ENCODE data around the gene TMEM272.

TMEM272 gene, protein sequence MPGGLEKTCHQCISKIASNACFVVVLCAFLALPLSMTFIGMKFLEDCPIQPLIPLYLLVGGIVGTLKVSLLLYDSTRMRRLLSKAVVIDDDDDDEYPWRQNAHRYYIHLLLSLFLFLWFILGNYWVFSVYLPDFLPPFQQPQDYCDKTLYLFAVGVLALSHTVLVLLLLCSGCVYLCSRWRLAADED

GRCh38 chr13:51844862-51845573 lies at the start of gene TMEM272:
TSS of gene TMEM272 (minus strand) at chr13:51845177. CDS start at chr13:51838530, 6,647 bp downstream.
- peak within 1 kb of the TSS in 1 of 2 donors; percentile 42 for H3K4me3 ChIP-seq (ENCODE audit: low read depth in 1 of 2, low read length in 2 of 2)
- no peak within 1 kb of the TSS for H3K27ac ChIP-seq (ENCODE audit: low read length)
- H3K36me3 ChIP-seq (ENCODE audit: control insufficient read depth in 1 of 2, insufficient read depth in 2 of 2, low read length in 2 of 2): no peaks in the 10 kb centered on the region
- H3K27me3 ChIP-seq (ENCODE audit: low read depth, low read length): no peaks in the 10 kb centered on the region
- no peaks in the 10 kb centered on the region for H3K9me3 ChIP-seq (ENCODE audit: control insufficient read depth in 1 of 2, low read length in 2 of 2)
- H3K4me1 ChIP-seq (ENCODE audit: control insufficient read depth in 1 of 2, insufficient read depth in 2 of 2, low read length in 2 of 2): peaks cover 0 to 4% of the 10 kb centered on the region in 2 donors

DNA sequence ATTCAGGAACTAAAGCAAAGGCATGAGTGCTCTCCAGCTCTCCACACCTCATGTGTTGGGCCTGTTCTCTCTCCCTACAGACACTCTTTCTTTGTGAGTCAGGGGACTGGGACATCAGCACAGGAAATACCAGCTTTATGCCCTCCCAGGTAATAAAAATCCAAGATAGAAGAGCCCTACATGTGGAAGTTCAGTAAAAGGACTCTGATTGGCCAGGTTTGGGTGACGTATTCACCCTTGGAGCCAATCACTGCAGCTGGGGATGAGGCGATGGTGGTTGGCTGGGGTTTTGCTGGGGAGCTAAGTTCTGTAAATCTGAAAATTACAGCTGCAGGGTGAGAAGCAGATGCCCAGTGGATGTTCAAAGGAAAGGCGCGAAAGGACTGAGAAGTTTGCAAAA lies 49.3 kb upstream of the TMEM272 start:
- H3K27me3 ChIP-seq (ENCODE audit: low read depth, low read length): no peaks in the 10 kb centered on the region
- H3K4me1 ChIP-seq (ENCODE audit: control insufficient read depth in 1 of 2, insufficient read depth in 2 of 2, low read length in 2 of 2): no peaks in the 10 kb centered on the region
- no peak overlapping the region for H3K4me3 ChIP-seq (ENCODE audit: low read depth in 1 of 2, low read length in 2 of 2)
- no peak overlapping the region for H3K27ac ChIP-seq (ENCODE audit: low read length)
- no peaks in the 10 kb centered on the region for H3K36me3 ChIP-seq (ENCODE audit: control insufficient read depth in 1 of 2, insufficient read depth in 2 of 2, low read length in 2 of 2)
- no peaks in the 10 kb centered on the region for H3K9me3 ChIP-seq (ENCODE audit: control insufficient read depth in 1 of 2, low read length in 2 of 2)

- Histone ChIP-seq H3K4me1 (ENCODE audit: control insufficient read depth in 1 of 2, insufficient read depth in 2 of 2, low read length in 2 of 2) (no peaks in the 10 kb centered on the region), H3K36me3 (ENCODE audit: control insufficient read depth in 1 of 2, insufficient read depth in 2 of 2, low read length in 2 of 2) (no peaks in the 10 kb centered on the region), H3K4me3 (ENCODE audit: low read depth in 1 of 2, low read length in 2 of 2) (no peak overlapping the region), H3K27me3 (ENCODE audit: low read depth, low read length) (no peaks in the 10 kb centered on the region), H3K27ac (ENCODE audit: low read length) (no peak overlapping the region), H3K9me3 (ENCODE audit: control insufficient read depth in 1 of 2, low read length in 2 of 2) (no peaks in the 10 kb centered on the region)
Observed at GRCh38 chr13:51892657-51893056, 47.7 kb upstream of the TMEM272 start.

- Histone ChIP-seq H3K4me3 (ENCODE audit: low read depth in 1 of 2, low read length in 2 of 2) (no peak overlapping the region), H3K4me1 (ENCODE audit: control insufficient read depth in 1 of 2, insufficient read depth in 2 of 2, low read length in 2 of 2) (no peaks in the 10 kb centered on the region), H3K36me3 (ENCODE audit: control insufficient read depth in 1 of 2, insufficient read depth in 2 of 2, low read length in 2 of 2) (no peaks in the 10 kb centered on the region), H3K27me3 (ENCODE audit: low read depth, low read length) (no peaks in the 10 kb centered on the region), H3K27ac (ENCODE audit: low read length) (no peak overlapping the region), H3K9me3 (ENCODE audit: control insufficient read depth in 1 of 2, low read length in 2 of 2) (no peaks in the 10 kb centered on the region)
Observed at GRCh38 chr13:51887468-51887867, 42.5 kb upstream of the TMEM272 start.

DNA sequence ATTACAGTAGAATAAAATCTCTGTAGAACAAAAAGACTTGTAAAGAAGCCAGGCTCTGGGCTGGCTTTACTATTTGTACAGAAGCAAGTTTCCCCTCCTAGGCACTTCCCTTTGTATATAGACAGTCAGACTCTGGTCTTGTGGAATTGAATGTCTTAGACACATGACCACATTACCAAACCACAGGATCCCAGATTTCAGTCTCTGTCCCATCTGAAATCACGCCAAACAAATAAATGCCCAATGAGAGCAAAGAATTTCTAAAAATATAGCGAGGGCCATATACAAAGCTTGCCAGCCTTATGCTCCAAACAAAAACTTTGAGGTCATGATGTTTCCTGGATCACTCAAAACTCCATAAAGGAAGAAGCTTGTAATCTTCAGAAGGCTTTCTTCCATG lies 40.7 kb upstream of the TMEM272 start:
- no peak overlapping the region for H3K4me3 ChIP-seq (ENCODE audit: low read depth in 1 of 2, low read length in 2 of 2)
- no peak overlapping the region for H3K27ac ChIP-seq (ENCODE audit: low read length)
- H3K36me3 ChIP-seq (ENCODE audit: control insufficient read depth in 1 of 2, insufficient read depth in 2 of 2, low read length in 2 of 2): no peaks in the 10 kb centered on the region
- H3K4me1 ChIP-seq (ENCODE audit: control insufficient read depth in 1 of 2, insufficient read depth in 2 of 2, low read length in 2 of 2): no peaks in the 10 kb centered on the region
- H3K9me3 ChIP-seq (ENCODE audit: control insufficient read depth in 1 of 2, low read length in 2 of 2): peaks cover 0 to 6% of the 10 kb centered on the region in 2 donors
- H3K27me3 ChIP-seq (ENCODE audit: low read depth, low read length): no peaks in the 10 kb centered on the region

DNA sequence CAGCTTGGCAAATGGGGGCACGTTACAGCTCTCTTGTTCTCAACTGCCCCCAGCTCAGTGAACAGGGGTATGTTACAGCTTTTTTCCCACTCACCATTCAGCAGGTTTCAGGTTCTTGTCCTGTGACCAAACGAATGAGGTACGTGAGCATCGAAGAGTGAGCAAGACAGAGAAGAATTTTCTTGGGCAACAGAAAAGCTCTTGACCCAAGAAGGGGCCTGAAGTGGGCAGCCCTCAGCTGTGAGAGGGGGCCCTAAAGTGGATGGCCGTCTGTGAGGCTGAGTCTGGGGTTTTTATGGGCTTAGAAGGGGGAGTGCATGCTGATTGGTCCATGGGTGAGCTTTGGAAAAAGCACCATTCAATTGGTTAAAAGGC lies 38.2 kb upstream of the TMEM272 start:
- Histone ChIP-seq H3K9me3 (ENCODE audit: control insufficient read depth in 1 of 2, low read length in 2 of 2) (peaks cover 0 to 6% of the 10 kb centered on the region in 2 donors), H3K4me1 (ENCODE audit: control insufficient read depth in 1 of 2, insufficient read depth in 2 of 2, low read length in 2 of 2) (no peaks in the 10 kb centered on the region), H3K4me3 (ENCODE audit: low read depth in 1 of 2, low read length in 2 of 2) (no peak overlapping the region), H3K27me3 (ENCODE audit: low read depth, low read length) (no peaks in the 10 kb centered on the region), H3K27ac (ENCODE audit: low read length) (no peak overlapping the region), H3K36me3 (ENCODE audit: control insufficient read depth in 1 of 2, insufficient read depth in 2 of 2, low read length in 2 of 2) (no peaks in the 10 kb centered on the region)

DNA sequence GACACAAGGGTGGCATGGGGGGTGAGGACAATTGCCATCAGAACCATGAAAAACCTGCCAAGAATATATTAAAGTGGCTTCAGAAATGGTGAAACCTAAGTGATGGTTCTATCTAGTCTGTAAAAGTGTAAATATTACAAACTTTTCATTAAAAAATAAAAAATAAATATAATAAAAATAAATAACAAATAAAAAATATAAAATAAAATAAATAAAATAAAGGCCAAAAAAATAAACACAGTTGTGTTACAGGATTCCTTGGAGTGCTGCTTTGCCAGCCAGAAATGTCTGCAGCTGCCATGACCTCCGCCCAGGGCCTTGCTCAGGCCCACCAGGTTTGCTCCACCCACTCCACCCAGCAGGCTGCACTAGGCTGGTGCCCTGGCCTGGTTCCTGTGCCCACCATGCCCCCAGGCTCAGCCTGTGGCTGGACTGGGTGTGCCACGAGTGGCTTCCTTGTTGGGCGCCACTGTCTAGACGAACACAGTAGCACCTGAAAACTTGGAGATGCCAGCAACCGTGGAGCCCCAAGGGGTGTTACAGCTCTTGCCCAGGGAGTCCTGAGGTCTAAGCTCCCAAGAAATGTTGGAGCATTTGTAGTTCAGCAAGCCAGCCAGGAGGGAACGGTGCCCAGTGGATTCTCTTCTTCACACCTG lies 37.7 kb upstream of the TMEM272 start:
- H3K36me3 ChIP-seq (ENCODE audit: control insufficient read depth in 1 of 2, insufficient read depth in 2 of 2, low read length in 2 of 2): no peaks in the 10 kb centered on the region
- H3K9me3 ChIP-seq (ENCODE audit: control insufficient read depth in 1 of 2, low read length in 2 of 2): peaks cover 0 to 6% of the 10 kb centered on the region in 2 donors
- no peak overlapping the region for H3K27ac ChIP-seq (ENCODE audit: low read length)
- no peak overlapping the region for H3K4me3 ChIP-seq (ENCODE audit: low read depth in 1 of 2, low read length in 2 of 2)
- no peaks in the 10 kb centered on the region for H3K27me3 ChIP-seq (ENCODE audit: low read depth, low read length)
- H3K4me1 ChIP-seq (ENCODE audit: control insufficient read depth in 1 of 2, insufficient read depth in 2 of 2, low read length in 2 of 2): no peaks in the 10 kb centered on the region

DNA sequence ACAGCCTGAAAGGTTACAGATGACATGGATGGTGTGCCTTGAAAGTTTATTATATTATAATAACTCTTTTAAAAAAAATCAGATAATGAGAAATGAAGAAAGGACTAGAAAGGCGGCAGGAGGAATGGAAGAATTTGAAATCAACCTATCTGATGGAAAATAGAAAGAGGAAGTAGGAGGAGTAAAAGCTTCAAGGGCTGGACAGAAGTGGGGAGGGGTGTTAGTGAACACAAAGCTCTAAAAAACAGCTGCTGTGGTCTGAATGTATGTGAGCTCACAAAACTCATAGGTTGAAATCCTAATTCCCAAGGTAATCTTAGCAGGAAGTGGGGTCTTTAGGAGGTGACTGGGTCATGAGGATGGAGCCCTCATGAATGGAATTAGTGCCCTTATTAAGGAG lies 36.3 kb upstream of the TMEM272 start:
- Histone ChIP-seq H3K4me3 (ENCODE audit: low read depth in 1 of 2, low read length in 2 of 2) (no peak overlapping the region), H3K27ac (ENCODE audit: low read length) (no peak overlapping the region), H3K4me1 (ENCODE audit: control insufficient read depth in 1 of 2, insufficient read depth in 2 of 2, low read length in 2 of 2) (no peaks in the 10 kb centered on the region), H3K9me3 (ENCODE audit: control insufficient read depth in 1 of 2, low read length in 2 of 2) (peaks cover 0 to 6% of the 10 kb centered on the region in 2 donors), H3K36me3 (ENCODE audit: control insufficient read depth in 1 of 2, insufficient read depth in 2 of 2, low read length in 2 of 2) (no peaks in the 10 kb centered on the region), H3K27me3 (ENCODE audit: low read depth, low read length) (no peaks in the 10 kb centered on the region)

DNA sequence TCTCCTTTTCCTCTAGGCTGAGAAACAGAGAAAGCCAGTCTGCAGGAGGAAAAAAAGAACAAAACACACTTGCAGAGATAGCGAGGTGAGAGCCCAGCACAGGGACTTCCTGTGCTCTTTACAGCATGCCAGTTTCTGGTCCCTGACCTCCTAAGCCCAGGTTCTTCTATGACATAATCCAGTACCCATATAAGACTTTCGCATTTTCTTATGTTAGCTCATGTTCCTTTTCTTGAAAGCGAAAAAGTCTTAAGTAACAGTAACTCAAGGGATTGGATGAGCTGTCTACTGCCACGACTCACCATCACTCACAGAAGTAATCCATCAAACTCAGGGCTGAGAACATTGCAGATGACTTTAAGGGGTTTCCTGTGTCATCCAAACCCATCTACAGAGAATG lies 34.2 kb upstream of the TMEM272 start:
- Histone ChIP-seq H3K4me1 (ENCODE audit: control insufficient read depth in 1 of 2, insufficient read depth in 2 of 2, low read length in 2 of 2) (no peaks in the 10 kb centered on the region), H3K4me3 (ENCODE audit: low read depth in 1 of 2, low read length in 2 of 2) (no peak overlapping the region), H3K27ac (ENCODE audit: low read length) (no peak overlapping the region), H3K9me3 (ENCODE audit: control insufficient read depth in 1 of 2, low read length in 2 of 2) (peaks cover 0 to 6% of the 10 kb centered on the region in 2 donors), H3K36me3 (ENCODE audit: control insufficient read depth in 1 of 2, insufficient read depth in 2 of 2, low read length in 2 of 2) (no peaks in the 10 kb centered on the region), H3K27me3 (ENCODE audit: low read depth, low read length) (no peaks in the 10 kb centered on the region)

GRCh38 chr13:51874651-51875050 lies 29.7 kb upstream of the TMEM272 start:
- Histone ChIP-seq H3K27me3 (ENCODE audit: low read depth, low read length) (no peaks in the 10 kb centered on the region), H3K9me3 (ENCODE audit: control insufficient read depth in 1 of 2, low read length in 2 of 2) (no peaks in the 10 kb centered on the region), H3K4me3 (ENCODE audit: low read depth in 1 of 2, low read length in 2 of 2) (no peak overlapping the region), H3K4me1 (ENCODE audit: control insufficient read depth in 1 of 2, insufficient read depth in 2 of 2, low read length in 2 of 2) (no peaks in the 10 kb centered on the region), H3K36me3 (ENCODE audit: control insufficient read depth in 1 of 2, insufficient read depth in 2 of 2, low read length in 2 of 2) (no peaks in the 10 kb centered on the region), H3K27ac (ENCODE audit: low read length) (no peak overlapping the region)

DNA sequence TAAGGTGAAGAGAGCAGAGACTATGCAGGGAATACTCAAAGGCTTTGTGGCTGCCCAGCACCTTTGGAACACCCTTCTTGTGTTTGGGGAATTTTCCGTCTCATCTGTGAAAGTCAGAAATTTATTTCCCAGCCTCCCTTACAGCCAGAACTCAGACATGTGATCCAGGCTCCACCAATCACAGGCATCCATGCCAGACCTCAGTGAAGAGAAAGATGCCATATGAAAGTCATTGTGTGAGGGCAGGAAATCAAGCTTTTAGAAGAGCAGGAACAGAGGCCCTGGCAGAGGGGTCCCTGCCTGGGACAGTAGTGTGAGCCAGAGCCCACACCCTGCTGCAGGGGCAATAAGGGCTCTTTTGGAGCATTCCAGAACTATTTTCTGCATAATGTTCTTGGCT lies 28.9 kb upstream of the TMEM272 start:
- H3K4me3 ChIP-seq (ENCODE audit: low read depth in 1 of 2, low read length in 2 of 2): no peak overlapping the region
- no peaks in the 10 kb centered on the region for H3K9me3 ChIP-seq (ENCODE audit: control insufficient read depth in 1 of 2, low read length in 2 of 2)
- H3K27ac ChIP-seq (ENCODE audit: low read length): no peak overlapping the region
- no peaks in the 10 kb centered on the region for H3K4me1 ChIP-seq (ENCODE audit: control insufficient read depth in 1 of 2, insufficient read depth in 2 of 2, low read length in 2 of 2)
- no peaks in the 10 kb centered on the region for H3K36me3 ChIP-seq (ENCODE audit: control insufficient read depth in 1 of 2, insufficient read depth in 2 of 2, low read length in 2 of 2)
- no peaks in the 10 kb centered on the region for H3K27me3 ChIP-seq (ENCODE audit: low read depth, low read length)

All from muscle layer of duodenum (tissue), 2 donors.